Psoas muscle (tissue), 8 donors: ENCODE measurements around the gene OR51G2. TPM values are rescaled to one million over a fixed set of nuclear protein-coding genes. Genes with fewer than 3 reads are reported as not detected.

Experiments used
- ATAC-seq, 4 donors: fragments of 200-7000 bp; cut with Tn5 transposase; one replicate each; pipeline ENCODE4 v1.9.1; 2020; ENCODE audit warnings: moderate library complexity in 3 of 4, mild to moderate bottlenecking in 2 of 4
- DNase-seq, 2 donors: peaks; one replicate each; pipeline ENCODE4 v3.0.0-alpha.2; 2020
- H3K27ac ChIP-seq: fragments of 200-600 bp; one replicate; pipeline ENCODE4 v1.8.0; 2022
- H3K27me3 ChIP-seq, 3 donors: fragments of 200-600 bp in 1 of 3; one replicate each; pipeline versions ENCODE4 v1.6.1 to v1.8.0; 2013 to 2022; ENCODE audit warnings: low read length in 2 of 3, mild to moderate bottlenecking in 2 of 3, moderate library complexity in 1 of 3; ENCODE audit not compliant: insufficient read depth in 3 of 3
- H3K36me3 ChIP-seq, 2 donors: fragments of 200-600 bp in 1 of 2; one replicate each; pipeline versions ENCODE4 v1.6.1 to v1.8.0; 2013 to 2022; ENCODE audit warnings: low read depth in 1 of 2, mild to moderate bottlenecking in 1 of 2, moderate library complexity in 1 of 2; ENCODE audit not compliant: insufficient read depth in 1 of 2
- H3K4me1 ChIP-seq: fragments of 200-600 bp; one replicate; pipeline ENCODE4 v1.8.0; 2022
- H3K4me3 ChIP-seq: fragments of 200-600 bp; one replicate; pipeline ENCODE4 v1.8.0; 2022; ENCODE audit warnings: mild to moderate bottlenecking
- H3K9me3 ChIP-seq: fragments of 200-600 bp; one replicate; pipeline ENCODE4 v1.8.0; 2022
- WGBS, 3 donors: extraction: QIAGEN DNeasy Blood & Tissue Kit; methylation state at CpG; one replicate each; pipeline versions ENCODE4 v1.1.6 to v1.1.7; 2013; 5-methylcytosine and 5-hydroxymethylcytosine counted together
- intact Hi-C, 2 donors: fragments of 100-400 bp; cut with DNase I; formaldehyde crosslinking; loops; one replicate each; pipeline versions ENCODE4 v1.11.0 to v1.14.2; 2022
- polyA plus RNA-seq, 3 donors: library from polyadenylated mRNA; stranded (reverse); fragments of 200-250 nt; gene quantifications; one replicate each; pipeline ENCODE4 v1.2.3, GENCODE V29; 2013
- total RNA-seq, 4 donors: library from RNA; stranded (reverse); fragmentation: NEBNext Ultra II Directional in 2 of 4; extraction: Animal tissue kit (Norgen Biotek cat#: 25700) in 2 of 4; gene quantifications; one replicate each; pipeline versions ENCODE4 v1.2.1 to v1.2.4, GENCODE V29; 2021 to 2023
- TF ChIP-seq, protein P1 (sequence below): fragments of 200-600 bp; IDR thresholded peaks from one replicate; pipeline ENCODE4 v1.8.0; 2022; ENCODE audit warnings: antibody characterized with exemption
- donor health status: healthy with polysubstance abuse.
- donor health status: DM: no; HTN: no; CAD: no; lungs with moderate emphysema.
- donor health status: Bipolar disorder and iron deficiency.
- donor health status: healthy.
- donor health status: DM: yes; HTN: yes; CAD: no.
- donor health status: DM: no; HTN: no; CAD: no.
- donor health status: DM: no; HTN: no; CAD: no.
- donor health status: DM: yes; HTN: yes; CAD: no.

Gene OR51G2
- total and polyA plus RNA-seq, 7 donors: not detected

- DNase-seq (no peak), ATAC-seq (no peak)
- Histone ChIP-seq H3K36me3 (no peaks in the 10 kb centered on the region), H3K27me3 (no peaks in the 10 kb centered on the region), H3K4me3 (no peak within 1 kb of the TSS), H3K4me1 (no peaks in the 10 kb centered on the region), H3K9me3 (no peaks in the 10 kb centered on the region), H3K27ac (no peak within 1 kb of the TSS)
- TF ChIP-seq, protein P1, sequence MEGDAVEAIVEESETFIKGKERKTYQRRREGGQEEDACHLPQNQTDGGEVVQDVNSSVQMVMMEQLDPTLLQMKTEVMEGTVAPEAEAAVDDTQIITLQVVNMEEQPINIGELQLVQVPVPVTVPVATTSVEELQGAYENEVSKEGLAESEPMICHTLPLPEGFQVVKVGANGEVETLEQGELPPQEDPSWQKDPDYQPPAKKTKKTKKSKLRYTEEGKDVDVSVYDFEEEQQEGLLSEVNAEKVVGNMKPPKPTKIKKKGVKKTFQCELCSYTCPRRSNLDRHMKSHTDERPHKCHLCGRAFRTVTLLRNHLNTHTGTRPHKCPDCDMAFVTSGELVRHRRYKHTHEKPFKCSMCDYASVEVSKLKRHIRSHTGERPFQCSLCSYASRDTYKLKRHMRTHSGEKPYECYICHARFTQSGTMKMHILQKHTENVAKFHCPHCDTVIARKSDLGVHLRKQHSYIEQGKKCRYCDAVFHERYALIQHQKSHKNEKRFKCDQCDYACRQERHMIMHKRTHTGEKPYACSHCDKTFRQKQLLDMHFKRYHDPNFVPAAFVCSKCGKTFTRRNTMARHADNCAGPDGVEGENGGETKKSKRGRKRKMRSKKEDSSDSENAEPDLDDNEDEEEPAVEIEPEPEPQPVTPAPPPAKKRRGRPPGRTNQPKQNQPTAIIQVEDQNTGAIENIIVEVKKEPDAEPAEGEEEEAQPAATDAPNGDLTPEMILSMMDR: no peak
- intact Hi-C loops: no loop called here
Measured at GRCh38 chr11:4947505-4947904, 28.4 kb upstream of the OR51G2 start, which contains the start of gene OR51A4. OR51A4 (minus strand) TSS chr11:4947605; CDS start chr11:4947100, 505 bp downstream.

- Histone ChIP-seq H3K4me1 (no peaks in the 10 kb centered on the region), H3K4me3 (no peak overlapping the region), H3K9me3 (no peaks in the 10 kb centered on the region), H3K27ac (no peak overlapping the region), H3K36me3 (no peaks in the 10 kb centered on the region), H3K27me3 (no peaks in the 10 kb centered on the region)
- 78 to 83% (median 82%) methylated on average over 3 of the region's 3 CpGs for WGBS, 3 donors
- intact Hi-C loops: no loop called here
- ATAC-seq (no peak), DNase-seq (no peak)
- TF ChIP-seq, protein P1: no peak
Measured at GRCh38 chr11:4936745-4937144, 17.6 kb upstream of the OR51G2 start.

DNA sequence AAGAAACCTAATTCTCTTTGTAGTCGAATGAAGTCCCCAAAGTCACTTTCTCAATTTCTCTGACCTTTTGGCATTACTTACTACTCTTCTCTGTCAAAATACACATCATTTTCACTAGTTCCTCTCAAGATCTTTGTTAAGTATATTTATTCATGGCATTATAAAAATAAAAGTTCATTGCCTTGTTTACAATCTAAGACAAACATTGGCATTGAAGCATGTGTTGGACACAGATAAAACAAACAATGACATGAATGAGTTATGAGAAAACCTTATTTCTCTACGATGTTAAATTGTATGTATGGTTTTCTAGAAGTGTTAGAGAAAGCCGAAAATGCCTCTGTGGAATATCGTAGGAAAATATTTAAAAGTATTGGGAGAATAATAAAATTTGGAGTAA lies 13.6 kb upstream of the OR51G2 start:
- no peaks in the 10 kb centered on the region for H3K36me3 ChIP-seq

DNA sequence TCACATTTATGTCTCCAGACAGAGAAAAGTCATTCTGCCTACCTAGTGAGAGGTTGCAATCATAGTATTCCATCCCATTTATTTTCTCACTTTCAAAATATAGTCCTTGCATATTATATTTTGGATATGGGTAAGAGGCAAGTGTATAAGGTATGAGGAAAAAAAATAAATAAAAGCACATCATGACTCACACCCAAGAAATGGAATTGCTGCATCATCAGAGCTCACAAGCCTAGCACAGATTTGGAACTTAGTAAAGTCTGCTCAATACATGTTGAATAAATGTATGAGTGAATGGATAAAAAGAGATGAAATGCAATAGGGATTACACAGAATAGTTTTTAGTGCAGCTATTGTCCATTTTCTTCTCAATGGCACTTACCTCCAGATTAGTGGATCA lies 7.5 kb upstream of the OR51G2 start:
- H3K4me3 ChIP-seq: no peak overlapping the region
- DNase-seq (no peak), ATAC-seq (no peak)
- H3K36me3 ChIP-seq: no peaks in the 10 kb centered on the region
- H3K4me1 ChIP-seq: no peaks in the 10 kb centered on the region
- TF ChIP-seq, protein P1: no peak
- H3K9me3 ChIP-seq: no peaks in the 10 kb centered on the region
- no peaks in the 10 kb centered on the region for H3K27me3 ChIP-seq
- intact Hi-C loops: no loop called here
- H3K27ac ChIP-seq: no peak overlapping the region

More for the DNA sequence above, 13.6 kb upstream of the OR51G2 start:
- Histone ChIP-seq H3K9me3 (no peaks in the 10 kb centered on the region), H3K27ac (no peak overlapping the region), H3K27me3 (no peaks in the 10 kb centered on the region), H3K4me3 (no peak overlapping the region), H3K4me1 (no peaks in the 10 kb centered on the region)
- TF ChIP-seq, protein P1: no peak
- no peak for ATAC-seq
- intact Hi-C loops: no loop called here
- no peak for DNase-seq
- 84 to 87% (median 86%) methylated on average over 4 of the region's 4 CpGs for WGBS, 3 donors

GRCh38 chr11:4924239-4924638 lies 5.1 kb upstream of the OR51G2 start, which contains the start of gene OR51G1:
OR51G1 (minus strand) TSS chr11:4924339; CDS start chr11:4924339, 0 bp downstream.
- Histone ChIP-seq H3K4me3 (no peak within 1 kb of the TSS), H3K27me3 (no peaks in the 10 kb centered on the region), H3K27ac (no peak within 1 kb of the TSS), H3K4me1 (no peaks in the 10 kb centered on the region), H3K36me3 (no peaks in the 10 kb centered on the region), H3K9me3 (no peaks in the 10 kb centered on the region)
- intact Hi-C loops: no loop called here
- ATAC-seq (no peak), DNase-seq (no peak)
- WGBS, 3 donors: 84 to 91% (median 88%) methylated on average over 1 of the region's 1 CpG
- TF ChIP-seq, protein P1: no peak
